Activated T-helper 2 cell treated with anti-CD3 and anti-CD28 coated beads, Interferon-gamma antibody, Interleukin-2, Interleukin-4, amounts not matched to agents 10 μg/mL and 5 μg/mL and 100 μg/mL, durations not matched to agents 14 hours and 24 hours and 36 hours (primary cell): ENCODE data around the gene HIVEP3. TPM values are rescaled to one million over a fixed set of nuclear protein-coding genes. Genes with fewer than 3 reads are reported as not detected.

ENCODE experiments used
- DNase-seq: peaks from one replicate; pipeline ENCODE4 v3.0.0; 2021; ENCODE audit warnings: low spot score
- H3K27ac Mint-ChIP-seq: one replicate; pipeline ENCODE4 v1.8.0; 2021; ENCODE audit warnings: mixed read lengths
- H3K27me3 Mint-ChIP-seq: one replicate; pipeline ENCODE4 v1.8.0; 2021; ENCODE audit warnings: low read depth, mixed read lengths
- H3K36me3 Mint-ChIP-seq: one replicate; pipeline ENCODE4 v1.8.0; 2021; ENCODE audit warnings: low read depth, mixed read lengths
- H3K4me1 Mint-ChIP-seq: one replicate; pipeline ENCODE4 v1.8.0; 2021; ENCODE audit warnings: low read depth, mixed read lengths
- H3K4me3 Mint-ChIP-seq: one replicate; pipeline ENCODE4 v1.8.0; 2021; ENCODE audit warnings: low read depth, mild to moderate bottlenecking, moderate library complexity, mixed read lengths
- H3K9me3 Mint-ChIP-seq: one replicate; pipeline ENCODE4 v1.8.0; 2021; ENCODE audit warnings: mixed read lengths
- intact Hi-C: fragments of 100-400 bp; cut with micrococcal nuclease; formaldehyde crosslinking; loops from one replicate; pipeline ENCODE4 v1.15.1; 2023
- total RNA-seq: library from RNA; stranded (reverse); gene quantifications from 2 replicates; pipeline ENCODE4 v1.2.3, GENCODE V29; 2022

HIVEP3 gene
- total RNA-seq, 1 donor from 2014 or later: 33.7 TPM

- no peaks in the 10 kb centered on the region for H3K9me3 Mint-ChIP-seq
- peak; percentile 5 for DNase-seq
- H3K36me3 Mint-ChIP-seq: peaks cover 66% of the 10 kb centered on the region
- H3K4me1 Mint-ChIP-seq: peaks cover 49% of the 10 kb centered on the region
- intact Hi-C loops: no loop called here
- no peak overlapping the region for H3K27ac Mint-ChIP-seq
- no peak overlapping the region for H3K4me3 Mint-ChIP-seq
- no peaks in the 10 kb centered on the region for H3K27me3 Mint-ChIP-seq
Observed at GRCh38 chr1:41619511-41620364, 299.0 kb downstream of the HIVEP3 start.

- peak overlapping the region; percentile 53 for H3K27ac Mint-ChIP-seq
- H3K27me3 Mint-ChIP-seq: no peaks in the 10 kb centered on the region
- intact Hi-C loops: no loop called here
- H3K36me3 Mint-ChIP-seq: peaks cover 71% of the 10 kb centered on the region
- no peaks in the 10 kb centered on the region for H3K9me3 Mint-ChIP-seq
- DNase-seq: peak; percentile 7
- H3K4me3 Mint-ChIP-seq: no peak overlapping the region
- peaks cover 45% of the 10 kb centered on the region for H3K4me1 Mint-ChIP-seq
Observed at GRCh38 chr1:41618871-41619270, 299.9 kb downstream of the HIVEP3 start.

GRCh38 chr1:41618066-41618825, 300.5 kb downstream of the HIVEP3 start:
- intact Hi-C loops: no loop called here
- Mint-ChIP-seq H3K9me3 (no peaks in the 10 kb centered on the region), H3K27me3 (no peaks in the 10 kb centered on the region), H3K4me1 (peaks cover 39% of the 10 kb centered on the region), H3K27ac (no peak overlapping the region), H3K4me3 (no peak overlapping the region), H3K36me3 (peaks cover 71% of the 10 kb centered on the region)
- peak; percentile 5 for DNase-seq

- intact Hi-C loops: no loop called here
- Mint-ChIP-seq H3K4me3 (no peak overlapping the region), H3K4me1 (peaks cover 31% of the 10 kb centered on the region), H3K27ac (no peak overlapping the region), H3K9me3 (no peaks in the 10 kb centered on the region), H3K36me3 (peaks cover 69% of the 10 kb centered on the region), H3K27me3 (no peaks in the 10 kb centered on the region)
- DNase-seq: no peak
Observed at GRCh38 chr1:41617336-41617735, 301.4 kb downstream of the HIVEP3 start.

GRCh38 chr1:41616563-41616962, 302.2 kb downstream of the HIVEP3 start:
- DNase-seq: no peak
- Mint-ChIP-seq H3K36me3 (peaks cover 62% of the 10 kb centered on the region), H3K27me3 (no peaks in the 10 kb centered on the region), H3K27ac (no peak overlapping the region), H3K4me1 (peaks cover 28% of the 10 kb centered on the region), H3K9me3 (no peaks in the 10 kb centered on the region), H3K4me3 (no peak overlapping the region)
- intact Hi-C loops: no loop called here

GRCh38 chr1:41615981-41616380, 302.7 kb downstream of the HIVEP3 start:
- Mint-ChIP-seq H3K4me1 (peaks cover 26% of the 10 kb centered on the region), H3K36me3 (peaks cover 62% of the 10 kb centered on the region), H3K27ac (no peak overlapping the region), H3K27me3 (no peaks in the 10 kb centered on the region), H3K9me3 (no peaks in the 10 kb centered on the region), H3K4me3 (no peak overlapping the region)
- intact Hi-C loops: no loop called here
- no peak for DNase-seq

- peaks cover 64% of the 10 kb centered on the region for H3K36me3 Mint-ChIP-seq
- peaks cover 22% of the 10 kb centered on the region for H3K4me1 Mint-ChIP-seq
- H3K4me3 Mint-ChIP-seq: no peak overlapping the region
- DNase-seq: peak; percentile 4
- intact Hi-C loops: no loop called here
- H3K27ac Mint-ChIP-seq: peak overlapping the region; percentile 61
- H3K27me3 Mint-ChIP-seq: no peaks in the 10 kb centered on the region
- H3K9me3 Mint-ChIP-seq: no peaks in the 10 kb centered on the region
Observed at GRCh38 chr1:41615316-41615715, 303.4 kb downstream of the HIVEP3 start.

- Mint-ChIP-seq H3K36me3 (peaks cover 67% of the 10 kb centered on the region), H3K9me3 (no peaks in the 10 kb centered on the region), H3K27ac (no peak overlapping the region), H3K27me3 (no peaks in the 10 kb centered on the region), H3K4me3 (no peak overlapping the region), H3K4me1 (peaks cover 24% of the 10 kb centered on the region)
- peak; percentile 3 for DNase-seq
- intact Hi-C loops: no loop called here
Observed at GRCh38 chr1:41614818-41615217, 303.9 kb downstream of the HIVEP3 start.

- Mint-ChIP-seq H3K9me3 (no peaks in the 10 kb centered on the region), H3K4me3 (no peak overlapping the region), H3K36me3 (peaks cover 63% of the 10 kb centered on the region), H3K4me1 (peaks cover 26% of the 10 kb centered on the region), H3K27ac (no peak overlapping the region), H3K27me3 (no peaks in the 10 kb centered on the region)
- DNase-seq: peak; percentile 4
- intact Hi-C loops: no loop called here
Observed at GRCh38 chr1:41613689-41614574, 304.8 kb downstream of the HIVEP3 start.

- intact Hi-C loops: no loop called here
Observed at GRCh38 chr1:41612953-41613352, 305.8 kb downstream of the HIVEP3 start.

GRCh38 chr1:41611932-41612450, 306.7 kb downstream of the HIVEP3 start:
- intact Hi-C loops: no loop called here
- DNase-seq: no peak
- H3K4me1 Mint-ChIP-seq: peaks cover 38% of the 10 kb centered on the region
- H3K27me3 Mint-ChIP-seq: no peaks in the 10 kb centered on the region
- peaks cover 60% of the 10 kb centered on the region for H3K36me3 Mint-ChIP-seq
- peak overlapping the region; percentile 38 for H3K27ac Mint-ChIP-seq
- H3K9me3 Mint-ChIP-seq: peaks cover 8% of the 10 kb centered on the region
- H3K4me3 Mint-ChIP-seq: no peak overlapping the region

More at GRCh38 chr1:41612953-41613352, 305.8 kb downstream of the HIVEP3 start:
- Mint-ChIP-seq H3K27ac (no peak overlapping the region), H3K4me1 (peaks cover 28% of the 10 kb centered on the region), H3K4me3 (no peak overlapping the region), H3K36me3 (peaks cover 57% of the 10 kb centered on the region), H3K27me3 (no peaks in the 10 kb centered on the region), H3K9me3 (no peaks in the 10 kb centered on the region)
- DNase-seq: no peak
